Tibial nerve (tissue), 4 donors: ENCODE measurements around the gene CCDC182. TPM values are rescaled to one million over a fixed set of nuclear protein-coding genes. Genes with fewer than 3 reads are reported as not detected.

ENCODE experiments used
- DNase-seq, 2 donors: peaks; one replicate each; pipeline ENCODE4 v3.0.0-alpha.2; 2019; ENCODE audit warnings: low spot score in 2 of 2
- H3K27ac ChIP-seq, 4 donors: fragments of 200-600 bp; sonication (generic) in 3 of 4; one replicate each; pipeline ENCODE4 v1.5.1; 2017 to 2019; ENCODE audit warnings: mild to moderate bottlenecking in 1 of 4
- H3K27me3 ChIP-seq, 2 donors: fragments of 200-600 bp; sonication (generic) in 1 of 2; one replicate each; pipeline versions ENCODE4 v1.5.1 to v1.6.0; 2017 to 2019
- H3K36me3 ChIP-seq, 3 donors: fragments of 200-600 bp; sonication (generic); one replicate each; pipeline ENCODE4 v1.5.1; 2018 to 2019
- H3K4me1 ChIP-seq, 4 donors: fragments of 200-600 bp; sonication (generic) in 3 of 4; one replicate each; pipeline ENCODE4 v1.5.1; 2017 to 2019
- H3K4me3 ChIP-seq, 4 donors: fragments of 200-600 bp; sonication (generic) in 3 of 4; one replicate each; pipeline ENCODE4 v1.5.1; 2017 to 2019; ENCODE audit warnings: mild to moderate bottlenecking in 1 of 4, moderate library complexity in 1 of 4
- H3K9me3 ChIP-seq, 4 donors: fragments of 200-600 bp; sonication (generic) in 3 of 4; one replicate each; pipeline ENCODE4 v1.5.1; 2017 to 2019
- CTCF ChIP-seq, 5 experiments: fragments of 200-600 bp in 3 of 5; fragments of 450-650 bp in 2 of 5; sonication (generic) in 3 of 5; IDR thresholded peaks; one replicate each; pipeline ENCODE4 v1.5.1; 2016 to 2019; ENCODE audit warnings: antibody characterized with exemption in 5 of 5, mild to moderate bottlenecking in 3 of 5, moderate library complexity in 2 of 5
- EP300 ChIP-seq, 2 donors: sonication (generic); formaldehyde crosslinking; IDR thresholded peaks; one replicate each; pipeline ENCODE4 v1.6.1; 2017; ENCODE audit warnings: antibody characterized with exemption in 2 of 2, mild to moderate bottlenecking in 1 of 2
- POLR2A ChIP-seq, 2 donors: fragments of 450-650 bp; IDR thresholded peaks; one replicate each; pipeline ENCODE4 v1.6.1; 2017; ENCODE audit warnings: antibody characterized with exemption in 2 of 2, mild to moderate bottlenecking in 2 of 2, moderate library complexity in 2 of 2
- WGBS, 2 donors: methylation state at CpG; one replicate each; pipeline ENCODE4 v1.1.5; 2018; 5-methylcytosine and 5-hydroxymethylcytosine counted together
- total RNA-seq, 4 donors: library from RNA; depleted of rRNA; stranded (reverse); fragments of >200 nt; gene quantifications; one replicate each; pipeline ENCODE4 v1.1.0, GENCODE V29; 2016

CCDC182 gene
- total RNA-seq, 4 donors from 2014 or later, result not detected

GRCh38 chr17:57767561-57767960, 22.5 kb upstream of the CCDC182 start:
- Histone ChIP-seq H3K4me1 (no peaks in the 10 kb centered on the region), H3K36me3 (no peaks in the 10 kb centered on the region), H3K9me3 (no peaks in the 10 kb centered on the region), H3K27ac (no peak overlapping the region), H3K4me3 (no peak overlapping the region), H3K27me3 (peaks cover 0 to 18% of the 10 kb centered on the region in 2 donors)
- DNase-seq, result no peak
- TF ChIP-seq EP300 (IDR thresholded peaks at IDR 0.05) (no peak), POLR2A (IDR thresholded peaks at IDR 0.05) (no peak), CTCF (IDR thresholded peaks at IDR 0.05) (no peak)
- WGBS, 2 donors, result 60 to 78% methylated on average over 6 of the region's 6 CpGs

- no peak overlapping the region for H3K27ac ChIP-seq
These were observed 21.3 kb upstream of the CCDC182 start for GRCh38 chr17:57766318-57766943.

GRCh38 chr17:57762452-57763395, 17.6 kb upstream of the CCDC182 start:
- no peak for DNase-seq
- Histone ChIP-seq H3K4me3 (no peak overlapping the region), H3K27ac (no peak overlapping the region), H3K36me3 (no peaks in the 10 kb centered on the region), H3K9me3 (no peaks in the 10 kb centered on the region), H3K27me3 (peaks cover 0 to 19% of the 10 kb centered on the region in 2 donors), H3K4me1 (no peaks in the 10 kb centered on the region)
- 59 to 62% methylated on average over 19 of the region's 19 CpGs for WGBS, 2 donors
- TF ChIP-seq EP300 (IDR thresholded peaks at IDR 0.05) (no peak), CTCF (IDR thresholded peaks at IDR 0.05) (no peak), POLR2A (IDR thresholded peaks at IDR 0.05) (no peak)

More at GRCh38 chr17:57766318-57766943, 21.3 kb upstream of the CCDC182 start:
- H3K36me3 ChIP-seq, result no peaks in the 10 kb centered on the region
- 72 to 74% methylated on average over 2 of the region's 2 CpGs for WGBS, 2 donors
- peaks cover 0 to 27% of the 10 kb centered on the region in 2 donors for H3K27me3 ChIP-seq
- no peak for TF ChIP-seq POLR2A (IDR thresholded peaks at IDR 0.05)
- no peak for TF ChIP-seq EP300 (IDR thresholded peaks at IDR 0.05)
- no peak for TF ChIP-seq CTCF (IDR thresholded peaks at IDR 0.05)
- DNase-seq, result no peak
- no peaks in the 10 kb centered on the region for H3K9me3 ChIP-seq
- H3K4me3 ChIP-seq, result no peak overlapping the region
- H3K4me1 ChIP-seq, result no peaks in the 10 kb centered on the region

DNA sequence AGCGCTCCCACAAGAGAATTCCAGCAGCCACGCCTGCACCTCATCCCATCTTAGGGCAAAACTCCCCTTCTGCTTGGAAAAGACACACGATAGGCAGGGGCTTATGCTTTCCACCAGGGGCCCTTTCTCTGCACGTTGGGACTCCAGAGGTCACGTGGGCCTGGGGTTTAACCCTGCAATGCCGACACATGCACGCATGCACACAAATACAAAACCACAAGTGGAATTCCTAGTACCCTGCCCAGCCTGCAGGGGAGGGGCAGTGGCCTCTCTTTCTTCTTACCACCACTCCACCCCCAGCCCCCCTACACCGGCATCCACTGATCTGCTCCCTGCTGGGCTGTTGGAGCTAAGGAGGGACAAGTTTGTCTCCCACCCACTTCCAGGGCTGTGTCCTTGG, 16.8 kb upstream of the CCDC182 start:
- H3K4me3 ChIP-seq, result no peak overlapping the region
- no peaks in the 10 kb centered on the region for H3K9me3 ChIP-seq
- TF ChIP-seq EP300 (IDR thresholded peaks at IDR 0.05) (no peak), POLR2A (IDR thresholded peaks at IDR 0.05) (no peak), CTCF (IDR thresholded peaks at IDR 0.05) (no peak)
- no peaks in the 10 kb centered on the region for H3K4me1 ChIP-seq
- DNase-seq, result no peak
- WGBS, 2 donors, result 54 to 56% methylated on average over 8 of the region's 8 CpGs
- peaks cover 0 to 19% of the 10 kb centered on the region in 2 donors for H3K27me3 ChIP-seq
- no peaks in the 10 kb centered on the region for H3K36me3 ChIP-seq
- no peak overlapping the region for H3K27ac ChIP-seq

DNA sequence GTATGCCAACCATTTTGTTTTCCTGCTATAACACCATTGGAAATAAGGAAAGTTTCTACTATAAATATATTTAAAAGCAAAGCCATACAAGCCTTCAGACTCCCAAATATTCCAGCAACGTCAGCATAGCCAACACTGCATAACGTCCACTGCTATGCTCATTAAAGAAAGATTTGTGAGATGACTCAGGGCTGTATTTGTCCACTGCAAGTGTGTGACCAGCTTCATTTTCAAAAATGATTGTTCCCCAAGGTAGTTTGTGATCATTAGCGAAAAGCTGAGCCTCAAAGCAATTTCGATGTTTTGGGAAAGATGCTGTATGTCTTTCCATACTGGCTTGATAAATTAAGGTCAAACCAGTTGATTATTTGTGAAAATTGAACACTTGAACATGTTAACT, 14.9 kb upstream of the CCDC182 start:
- 73 to 76% methylated on average over 4 of the region's 4 CpGs for WGBS, 2 donors
- no peaks in the 10 kb centered on the region for H3K9me3 ChIP-seq

More for the DNA sequence above, 14.9 kb upstream of the CCDC182 start:
- Histone ChIP-seq H3K36me3 (no peaks in the 10 kb centered on the region), H3K4me1 (no peaks in the 10 kb centered on the region), H3K4me3 (no peak overlapping the region), H3K27me3 (peaks cover 0 to 19% of the 10 kb centered on the region in 2 donors), H3K27ac (no peak overlapping the region)
- DNase-seq, result no peak
- TF ChIP-seq EP300 (IDR thresholded peaks at IDR 0.05) (no peak), CTCF (IDR thresholded peaks at IDR 0.05) (no peak), POLR2A (IDR thresholded peaks at IDR 0.05) (no peak)
